ENCODE data around the gene ACSL1. TPM values are rescaled to one million over a fixed set of nuclear protein-coding genes. Genes with fewer than 3 reads are reported as not detected.

Gene ACSL1
- total RNA-seq, 2 experiments from 2014 or later: 12.4 to 12.5 TPM

DNA sequence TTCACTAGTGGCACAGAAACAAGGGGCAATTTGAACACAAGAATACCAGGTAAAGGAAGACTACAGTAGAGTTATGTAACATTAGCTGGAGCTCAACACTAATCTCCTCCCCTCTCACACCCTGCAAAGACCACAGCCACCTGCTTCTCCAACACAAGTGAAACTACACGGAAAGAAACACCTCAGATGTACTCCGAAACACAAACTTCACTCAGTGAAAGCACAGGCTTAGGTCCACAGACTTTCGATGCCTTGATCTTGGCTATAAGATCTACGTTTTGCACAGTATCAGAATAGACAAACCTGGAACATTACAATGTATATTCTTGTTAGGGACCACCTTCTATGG lies 7.6 kb downstream of the ACSL1 start:
- ATAC-seq (ENCODE audit: poor library complexity) (peak; percentile 36), DNase-seq (no peak)
- Histone ChIP-seq H3K4me3 (ENCODE audit: low read length) (no peak overlapping the region), H3K9me3 (ENCODE audit: control insufficient read depth in 1 of 2, insufficient read depth in 1 of 2, low read length in 2 of 2) (no peaks in the 10 kb centered on the region), H3K27ac (ENCODE audit: low read depth in 1 of 2, low read length in 2 of 2) (no peak overlapping the region), H3K36me3 (ENCODE audit: insufficient read depth, low read length) (no peaks in the 10 kb centered on the region), H3K27me3 (ENCODE audit: control insufficient read depth in 1 of 2, insufficient read depth in 2 of 2, low read length in 2 of 2) (no peaks in the 10 kb centered on the region), H3K4me1 (ENCODE audit: insufficient read depth, low read length) (peaks cover 13% of the 10 kb centered on the region)
- intact Hi-C loops (cut with DNase I, micrococcal nuclease): no loop called here
- ChIA-PET POLR2A (no interaction called here), CTCF (interaction anchor here (1.4 kb wide), 1 partner anchor 26 kb away, joined by 3 read pairs; no protein-coding TSS in a partner anchor)
- Mint-ChIP-seq H3K4me1 (ENCODE audit: low read depth) (peaks cover 51% of the 10 kb centered on the region), H3K36me3 (ENCODE audit: low read depth) (no peaks in the 10 kb centered on the region), H3K9me3 (no peaks in the 10 kb centered on the region), H3K27ac (no peak overlapping the region), H3K4me3 (no peak overlapping the region), H3K27me3 (no peaks in the 10 kb centered on the region)
- TF ChIP-seq, protein P1, sequence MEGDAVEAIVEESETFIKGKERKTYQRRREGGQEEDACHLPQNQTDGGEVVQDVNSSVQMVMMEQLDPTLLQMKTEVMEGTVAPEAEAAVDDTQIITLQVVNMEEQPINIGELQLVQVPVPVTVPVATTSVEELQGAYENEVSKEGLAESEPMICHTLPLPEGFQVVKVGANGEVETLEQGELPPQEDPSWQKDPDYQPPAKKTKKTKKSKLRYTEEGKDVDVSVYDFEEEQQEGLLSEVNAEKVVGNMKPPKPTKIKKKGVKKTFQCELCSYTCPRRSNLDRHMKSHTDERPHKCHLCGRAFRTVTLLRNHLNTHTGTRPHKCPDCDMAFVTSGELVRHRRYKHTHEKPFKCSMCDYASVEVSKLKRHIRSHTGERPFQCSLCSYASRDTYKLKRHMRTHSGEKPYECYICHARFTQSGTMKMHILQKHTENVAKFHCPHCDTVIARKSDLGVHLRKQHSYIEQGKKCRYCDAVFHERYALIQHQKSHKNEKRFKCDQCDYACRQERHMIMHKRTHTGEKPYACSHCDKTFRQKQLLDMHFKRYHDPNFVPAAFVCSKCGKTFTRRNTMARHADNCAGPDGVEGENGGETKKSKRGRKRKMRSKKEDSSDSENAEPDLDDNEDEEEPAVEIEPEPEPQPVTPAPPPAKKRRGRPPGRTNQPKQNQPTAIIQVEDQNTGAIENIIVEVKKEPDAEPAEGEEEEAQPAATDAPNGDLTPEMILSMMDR (IDR thresholded peaks at IDR 0.05): no peak

DNA sequence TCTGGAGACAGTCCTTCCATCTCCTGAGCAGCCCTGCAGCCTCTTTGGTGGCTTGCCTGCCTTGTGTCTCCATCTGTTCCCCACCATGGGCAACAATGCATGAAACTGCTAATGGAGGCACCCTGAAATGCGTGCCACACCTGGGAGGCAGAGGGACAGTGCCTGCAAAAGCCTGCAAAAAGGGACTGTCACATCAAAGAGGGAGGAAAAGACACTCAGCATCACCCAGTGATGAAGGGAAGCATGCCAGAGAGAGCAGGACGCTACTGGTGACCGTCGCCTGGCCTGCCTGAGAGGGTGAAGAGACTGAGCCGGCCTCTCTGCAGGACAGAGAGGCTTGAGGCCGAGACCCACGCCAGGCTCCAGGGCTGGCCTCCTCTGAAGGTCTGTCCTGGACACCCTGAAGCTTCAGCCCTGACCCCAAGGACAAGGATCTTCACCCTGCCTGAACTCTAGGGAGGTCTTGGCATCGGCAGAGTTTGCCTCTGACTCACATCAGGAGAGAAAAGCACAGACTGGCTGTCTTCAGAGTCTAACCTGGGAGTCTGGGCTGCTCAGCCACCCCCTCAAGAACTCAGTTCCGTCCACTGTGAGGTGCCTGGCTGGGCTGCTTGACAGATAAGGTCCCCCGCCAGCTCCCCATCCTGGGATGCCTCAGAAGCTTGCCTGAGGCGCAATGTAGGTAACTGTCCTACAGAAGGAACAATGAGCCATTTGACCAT lies 8.1 kb downstream of the ACSL1 start:
- Histone ChIP-seq H3K9me3 (ENCODE audit: control insufficient read depth in 1 of 2, insufficient read depth in 1 of 2, low read length in 2 of 2) (no peaks in the 10 kb centered on the region), H3K4me3 (ENCODE audit: low read length) (no peak overlapping the region), H3K27me3 (ENCODE audit: control insufficient read depth in 1 of 2, insufficient read depth in 2 of 2, low read length in 2 of 2) (no peaks in the 10 kb centered on the region), H3K27ac (ENCODE audit: low read depth in 1 of 2, low read length in 2 of 2) (no peak overlapping the region), H3K4me1 (ENCODE audit: insufficient read depth, low read length) (peaks cover 13% of the 10 kb centered on the region), H3K36me3 (ENCODE audit: insufficient read depth, low read length) (no peaks in the 10 kb centered on the region)
- DNase-seq (no peak), ATAC-seq (ENCODE audit: poor library complexity) (no peak)
- intact Hi-C loops (cut with DNase I, micrococcal nuclease): no loop called here
- H3K27ac Mint-ChIP-seq: no peak overlapping the region
- TF ChIP-seq, protein P1 (IDR thresholded peaks at IDR 0.05): no peak
- CTCF ChIA-PET: interaction anchor here (1.4 kb wide), 1 partner anchor 25 kb away, joined by 3 read pairs; no protein-coding TSS in a partner anchor
- peaks cover 50% of the 10 kb centered on the region for H3K4me1 Mint-ChIP-seq (ENCODE audit: low read depth)
- H3K9me3 Mint-ChIP-seq: no peaks in the 10 kb centered on the region
- POLR2A ChIA-PET: no interaction called here
- no peak overlapping the region for H3K4me3 Mint-ChIP-seq
- no peaks in the 10 kb centered on the region for H3K27me3 Mint-ChIP-seq
- H3K36me3 Mint-ChIP-seq (ENCODE audit: low read depth): no peaks in the 10 kb centered on the region

DNA sequence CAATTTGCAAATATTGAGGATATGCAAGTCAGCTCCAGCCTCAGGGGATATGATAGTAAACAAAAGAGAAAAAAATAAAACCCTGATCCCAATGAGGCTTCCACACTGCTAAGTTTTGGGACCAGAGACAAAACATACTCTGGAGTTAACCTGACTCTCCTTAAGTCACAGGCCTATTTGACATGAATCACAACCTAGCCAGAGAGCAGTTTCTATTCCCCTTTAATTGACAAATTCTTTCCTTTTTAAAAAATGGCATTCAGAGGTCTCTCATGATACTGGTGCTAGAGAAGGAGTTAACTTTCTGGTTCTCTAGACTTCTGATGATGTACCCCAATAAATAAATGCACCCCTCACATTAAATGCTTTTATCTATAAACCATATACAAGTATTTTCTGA lies 8.8 kb downstream of the ACSL1 start:
- Mint-ChIP-seq H3K9me3 (no peaks in the 10 kb centered on the region), H3K27me3 (no peaks in the 10 kb centered on the region), H3K27ac (no peak overlapping the region), H3K36me3 (ENCODE audit: low read depth) (no peaks in the 10 kb centered on the region), H3K4me3 (no peak overlapping the region), H3K4me1 (ENCODE audit: low read depth) (peaks cover 54% of the 10 kb centered on the region)
- H3K9me3 ChIP-seq (ENCODE audit: control insufficient read depth in 1 of 2, insufficient read depth in 1 of 2, low read length in 2 of 2): no peaks in the 10 kb centered on the region
- H3K4me1 ChIP-seq (ENCODE audit: insufficient read depth, low read length): peaks cover 13% of the 10 kb centered on the region
- no peaks in the 10 kb centered on the region for H3K27me3 ChIP-seq (ENCODE audit: control insufficient read depth in 1 of 2, insufficient read depth in 2 of 2, low read length in 2 of 2)
- ATAC-seq (ENCODE audit: poor library complexity) (no peak), DNase-seq (no peak)
- ChIA-PET CTCF (interaction anchor here (1.4 kb wide), 1 partner anchor 25 kb away, joined by 3 read pairs; no protein-coding TSS in a partner anchor), POLR2A (no interaction called here)
- H3K36me3 ChIP-seq (ENCODE audit: insufficient read depth, low read length): no peaks in the 10 kb centered on the region
- intact Hi-C loops (cut with DNase I, micrococcal nuclease): no loop called here
- H3K4me3 ChIP-seq (ENCODE audit: low read length): no peak overlapping the region
- TF ChIP-seq, protein P1 (IDR thresholded peaks at IDR 0.05): no peak
- no peak overlapping the region for H3K27ac ChIP-seq (ENCODE audit: low read depth in 1 of 2, low read length in 2 of 2)
